GM21619 (cell line): ENCODE data around the gene CCDC6.
"Not testable (repeated sequence)": the region's sequence is repeated elsewhere in the genome, so short reads cannot be mapped to it uniquely, and the experiment has no call there.

Experiments used
- ATAC-seq: cut with Tn5 transposase; IDR thresholded peaks from one replicate; pipeline ENCODE4 v1.9.1; 2021; ENCODE audit not compliant: unreplicated experiment

CCDC6 gene

DNA sequence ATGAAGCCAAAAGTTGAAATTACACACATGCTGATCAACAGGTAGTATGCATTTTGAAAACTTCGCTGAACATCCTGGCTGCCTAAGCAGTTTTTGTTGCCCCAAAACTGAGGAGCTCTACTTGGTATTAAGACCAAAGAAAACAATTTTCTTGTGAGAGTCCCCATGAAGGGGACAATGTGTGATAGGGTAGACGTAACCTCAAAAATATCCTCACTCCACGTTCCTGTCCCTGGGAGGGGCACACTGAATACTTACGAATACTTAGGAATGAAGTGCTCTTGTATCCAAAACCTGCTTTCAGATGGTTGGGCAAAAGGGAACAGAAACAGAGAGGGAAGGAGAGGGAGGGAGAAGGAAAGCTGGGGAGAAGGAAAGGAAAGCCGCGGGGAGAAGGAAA, 24.7 kb downstream of the CCDC6 start:
- ATAC-seq, result peak; percentile 2

GRCh38 chr10:59880971-59881510, 25.3 kb downstream of the CCDC6 start:
- peak; percentile 62 for ATAC-seq

DNA sequence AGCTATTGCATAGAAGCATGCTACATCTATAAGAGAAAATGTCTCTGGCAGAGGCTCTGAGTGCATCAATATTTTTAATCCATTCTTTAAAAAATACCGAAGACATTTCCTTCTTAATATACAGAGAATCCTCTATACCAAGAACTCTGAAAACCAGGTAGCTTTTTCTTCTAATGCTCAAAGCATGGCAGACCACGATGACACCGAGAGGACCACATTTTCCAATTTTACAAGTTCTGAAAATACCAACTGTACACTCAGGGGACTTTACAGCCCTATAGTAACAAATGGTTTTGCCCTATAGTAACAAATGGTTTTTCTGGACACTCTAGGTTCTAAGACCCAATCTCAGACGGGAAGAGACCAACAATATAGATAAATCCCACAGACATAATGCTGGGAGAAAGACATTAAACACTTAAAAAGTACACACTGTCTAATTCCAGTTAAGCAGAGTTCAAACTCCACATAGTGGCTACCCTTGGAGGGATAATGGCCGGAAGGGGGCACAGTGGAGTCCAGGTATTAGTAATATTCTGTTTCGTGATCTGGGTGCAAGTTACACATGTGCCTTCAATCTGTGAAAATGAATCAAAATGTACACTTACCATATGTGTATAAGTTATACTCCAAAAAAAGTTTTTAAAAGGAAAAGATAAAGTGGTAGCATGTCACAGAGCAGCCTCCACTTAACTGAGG, 26.2 kb downstream of the CCDC6 start:
- no peak for ATAC-seq

DNA sequence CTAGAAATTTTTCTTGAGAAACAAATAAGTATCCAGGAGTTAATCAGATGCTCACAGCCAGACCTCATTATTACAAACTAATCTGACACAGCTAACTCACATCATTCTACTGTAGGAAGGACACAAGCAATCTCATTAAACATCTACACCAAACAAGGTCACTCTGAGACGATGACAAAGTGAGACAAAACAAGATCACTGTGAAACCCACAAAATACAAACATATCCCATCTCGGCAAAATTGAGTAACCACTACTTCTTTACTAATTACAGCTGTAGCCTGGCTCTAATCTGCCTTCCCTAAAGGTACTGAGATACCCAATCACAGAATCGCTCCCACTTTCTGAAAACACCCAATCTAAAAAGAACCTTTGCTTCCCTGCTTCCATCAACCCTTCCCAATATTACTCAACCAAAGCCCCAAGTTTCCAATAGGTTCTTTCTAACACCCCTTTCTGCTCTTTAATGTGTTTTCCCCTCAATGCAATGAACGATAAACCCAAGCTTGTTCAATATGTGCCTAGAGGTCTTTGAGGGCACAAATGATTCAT, 26.9 kb downstream of the CCDC6 start:
- ATAC-seq, result peak; percentile 38

- ATAC-seq, result no peak
These were observed 27.4 kb downstream of the CCDC6 start for GRCh38 chr10:59878915-59879314.

DNA sequence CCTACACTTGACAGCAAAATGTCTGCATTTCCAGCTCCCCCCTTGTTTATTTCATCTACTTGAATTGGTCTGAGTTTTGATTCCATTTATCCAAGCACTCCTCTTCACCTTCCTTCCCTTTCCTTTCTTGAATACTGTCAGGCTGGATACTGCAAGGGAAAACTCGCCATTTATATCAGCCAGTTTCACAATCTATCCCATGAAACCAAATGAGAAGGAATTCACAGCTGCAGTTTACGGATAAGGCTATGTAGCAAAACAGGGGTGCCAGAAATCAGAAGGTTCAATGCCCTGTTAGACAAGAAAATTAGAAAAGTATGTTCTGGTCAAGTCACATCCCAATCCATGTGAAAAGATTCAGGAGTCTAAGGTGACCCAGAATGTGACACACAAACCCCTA, 28.1 kb downstream of the CCDC6 start:
- ATAC-seq, result no peak

DNA sequence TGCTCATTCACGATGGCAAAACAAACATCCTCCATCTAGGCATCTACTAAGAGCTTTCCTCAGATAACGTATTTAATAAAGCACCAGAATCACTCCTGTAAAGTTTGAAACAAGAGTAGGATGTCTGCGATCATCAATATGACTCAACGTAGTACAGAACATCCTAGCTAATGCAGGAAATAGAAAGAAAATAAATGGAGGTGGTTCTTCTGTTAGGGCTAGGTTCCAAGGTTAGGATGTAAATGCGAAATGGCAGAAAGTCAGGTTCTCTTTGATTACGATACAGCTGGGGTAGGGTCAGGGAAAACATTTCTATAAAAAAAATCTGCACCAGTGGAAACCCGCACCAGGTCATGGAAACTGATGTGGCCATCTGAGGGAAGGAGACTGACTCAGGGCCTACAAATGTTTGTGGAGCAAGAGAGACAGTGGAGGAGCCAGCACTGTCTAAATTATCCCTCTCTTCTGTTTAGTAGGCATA, 29.1 kb downstream of the CCDC6 start:
- ATAC-seq, result no peak

- no peak for ATAC-seq
These were observed 29.7 kb downstream of the CCDC6 start for GRCh38 chr10:59876695-59877094.

DNA sequence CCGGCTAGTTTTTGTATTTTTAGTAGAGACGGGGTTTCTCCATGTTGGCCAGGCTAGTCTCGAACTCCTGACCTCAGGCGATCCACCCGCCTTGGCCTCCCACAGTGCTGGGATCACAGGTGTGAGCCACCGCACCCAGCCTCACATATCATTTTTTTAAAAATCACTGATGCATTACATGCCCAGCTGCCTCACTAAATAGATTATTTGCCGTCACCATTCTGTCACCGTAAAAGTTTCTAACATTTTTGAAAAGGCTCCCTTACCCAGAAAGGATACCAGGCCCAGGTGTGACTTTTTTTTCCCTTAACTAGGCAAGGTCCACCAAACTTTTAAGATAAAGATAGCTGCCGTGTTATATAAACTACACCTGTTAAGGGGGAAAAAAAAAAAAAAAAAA, 30.1 kb downstream of the CCDC6 start:
- ATAC-seq, result not testable (repeated sequence)

GRCh38 chr10:59873896-59874295, 32.5 kb downstream of the CCDC6 start:
- peak; percentile 61 for ATAC-seq

DNA sequence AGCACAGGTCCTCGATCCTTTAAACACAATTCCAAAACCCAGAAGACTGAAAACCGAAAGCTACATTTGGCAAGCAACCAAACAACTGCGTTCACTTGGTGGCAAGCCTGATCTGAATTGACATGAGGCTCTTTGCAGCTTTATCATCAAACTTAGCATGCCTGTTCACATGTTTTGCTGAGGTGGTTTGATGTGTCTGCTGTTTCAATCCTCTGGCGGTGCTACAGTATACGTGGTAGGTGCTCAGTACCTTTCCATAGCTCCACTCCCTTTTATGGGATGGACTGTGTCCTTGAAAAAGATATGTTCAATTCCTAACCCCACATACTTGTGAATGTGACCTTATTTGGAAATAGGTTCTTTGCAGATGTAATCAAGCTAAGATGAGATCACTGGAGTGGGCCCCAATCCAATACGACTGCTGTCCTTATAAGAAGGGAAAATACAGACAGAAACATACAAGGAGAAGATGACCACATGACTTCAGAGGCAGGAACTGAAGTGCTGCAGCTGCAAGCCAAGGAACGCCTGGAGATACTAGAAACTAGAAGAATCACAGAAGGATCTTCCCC, 33.4 kb downstream of the CCDC6 start:
- no peak for ATAC-seq

GRCh38 chr10:59870152-59870551, 36.2 kb downstream of the CCDC6 start:
- ATAC-seq, result no peak

DNA sequence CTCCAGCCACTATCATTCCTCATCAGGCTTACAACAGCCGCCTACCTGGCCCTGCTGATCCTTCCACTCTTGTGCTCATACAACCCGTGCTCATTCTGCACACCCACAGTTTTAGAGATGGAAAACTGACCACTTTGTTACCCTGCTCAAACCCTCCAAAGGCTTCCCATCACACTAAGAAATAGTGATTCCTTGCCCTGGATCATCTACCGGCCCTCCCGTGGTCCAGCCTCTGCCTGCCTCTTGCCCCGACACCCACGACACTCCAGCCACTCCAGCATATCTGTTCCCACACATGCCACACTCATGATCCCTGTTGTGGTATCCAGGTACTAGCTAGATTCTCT, 36.8 kb downstream of the CCDC6 start:
- no peak for ATAC-seq

- no peak for ATAC-seq
These were observed 37.4 kb downstream of the CCDC6 start for GRCh38 chr10:59868696-59869593.

GRCh38 chr10:59867590-59867989, 38.8 kb downstream of the CCDC6 start:
- no peak for ATAC-seq

GRCh38 chr10:59865101-59865500, 41.3 kb downstream of the CCDC6 start:
- peak; percentile 78 for ATAC-seq

DNA sequence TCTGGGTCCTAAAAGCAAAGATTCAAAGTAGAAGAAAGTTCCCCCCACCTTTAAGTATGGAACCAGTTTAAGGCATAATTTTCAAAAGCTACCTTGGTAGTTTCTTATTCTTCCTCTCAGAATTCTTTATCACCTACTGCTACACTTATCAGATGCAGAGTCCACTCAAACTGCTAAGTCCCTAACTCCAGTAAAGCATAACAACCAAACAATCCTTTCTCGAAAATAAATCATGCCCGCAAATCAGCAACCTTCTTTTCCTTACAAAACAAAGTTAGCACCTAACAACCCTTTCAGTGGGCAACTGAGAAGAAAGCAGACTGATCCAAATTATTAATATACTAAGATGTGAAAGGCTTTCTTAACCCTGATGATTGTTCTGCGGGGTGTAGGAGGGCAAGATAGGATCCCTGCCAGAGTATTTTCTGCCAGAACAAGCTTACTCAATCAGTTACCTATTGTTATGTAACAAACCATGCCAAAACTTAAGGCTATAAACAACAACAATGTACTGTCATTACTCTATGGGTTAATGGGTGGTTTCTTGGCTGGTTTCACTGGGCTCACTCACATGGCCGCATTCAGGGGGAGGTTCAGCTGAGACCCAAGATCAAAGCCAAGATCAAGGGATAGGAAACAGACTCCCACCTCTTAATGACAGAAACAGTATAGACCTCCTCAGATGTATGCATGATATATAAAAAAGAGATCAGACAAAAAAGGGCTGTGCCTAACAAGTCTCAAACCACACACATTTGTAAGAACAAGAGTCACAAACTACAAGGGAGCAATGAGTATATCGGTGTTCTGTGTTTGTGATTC, 42.0 kb downstream of the CCDC6 start:
- ATAC-seq, result no peak

GRCh38 chr10:59859570-59859969, 46.8 kb downstream of the CCDC6 start:
- ATAC-seq, result no peak

DNA sequence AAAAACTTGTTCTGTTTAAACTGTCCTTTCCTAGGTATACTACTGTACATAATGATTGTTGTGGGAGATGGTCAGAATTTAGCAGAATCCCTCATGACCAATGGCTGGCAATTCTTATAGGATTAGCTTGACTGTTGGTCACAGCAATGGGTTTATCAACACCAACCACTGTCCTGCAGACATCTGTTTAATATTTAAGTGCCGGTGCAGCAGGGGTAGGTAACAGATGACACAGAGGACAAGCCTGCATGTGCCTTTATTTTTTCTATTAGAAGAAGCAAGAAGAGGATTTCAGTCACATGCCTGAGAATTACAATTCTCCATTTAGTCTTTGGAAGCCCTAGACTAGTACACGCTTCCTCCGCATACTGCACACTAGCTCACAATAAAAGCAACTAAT, 48.4 kb downstream of the CCDC6 start:
- no peak for ATAC-seq

- ATAC-seq, result no peak
These were observed 49.3 kb downstream of the CCDC6 start for GRCh38 chr10:59857049-59857448.
